PC-3 (cell line): ENCODE data around the gene BRD4.

ENCODE experiments used
- CTCF ChIP-seq: fragments of 300-600 bp; sonication (generic); conservative IDR thresholded peaks from 2 replicates; pipeline ENCODE4 v1.5.1; 2017; ENCODE audit warnings: antibody characterized with exemption, low read depth, mild to moderate bottlenecking, low read length
- EZH2 ChIP-seq: fragments of 300-600 bp; sonication (generic); IDR thresholded peaks from one replicate; pipeline ENCODE4 v1.6.1; 2017; ENCODE audit warnings: antibody characterized with exemption, mild to moderate bottlenecking, low read length; ENCODE audit not compliant: unreplicated experiment
- EZH2phosphoT487 ChIP-seq: fragments of 300-600 bp; sonication (generic); IDR thresholded peaks from 2 replicates; pipeline ENCODE4 v1.6.1; 2018; ENCODE audit warnings: mild to moderate bottlenecking, antibody characterized with exemption, low read length, borderline replicate concordance

- TF ChIP-seq CTCF, result no peak
- no peak for TF ChIP-seq EZH2phosphoT487
- no peak for TF ChIP-seq EZH2
Observed at GRCh38 chr19:15222738-15223648, 109.3 kb downstream of the BRD4 start.
